DOHH2 (cell line): ENCODE results near the gene FRG1.
"Not testable (repeated sequence)": the region's sequence is repeated elsewhere in the genome, so short reads cannot be mapped to it uniquely, and the experiment has no call there.

Experiments
- H3F3A ChIP-seq: fragments of 200-600 bp; sonication (generic), shearing (Covaris generic); 2 replicates; pipeline ENCODE4 v1.6.0; 2016; ENCODE audit warnings: antibody characterized with exemption, mild to moderate bottlenecking; ENCODE audit not compliant: control insufficient read depth, insufficient read depth
- H3K27ac ChIP-seq: fragments of 200-600 bp; sonication (generic); 2 replicates; pipeline ENCODE4 v1.5.1; 2014; ENCODE audit warnings: low read depth, mild to moderate bottlenecking, low read length, moderate library complexity
- H3K27me3 ChIP-seq: fragments of 200-600 bp; sonication (generic); 2 replicates; pipeline ENCODE4 v1.6.1; 2014; ENCODE audit warnings: mild to moderate bottlenecking, low read length, mixed read lengths; ENCODE audit not compliant: control insufficient read depth
- H3K36me3 ChIP-seq: fragments of 200-600 bp; sonication (generic); 2 replicates; pipeline ENCODE4 v1.6.1; 2014; ENCODE audit warnings: mild to moderate bottlenecking, low read length, moderate library complexity, mixed read lengths; ENCODE audit not compliant: control insufficient read depth
- H3K4me1 ChIP-seq: fragments of 200-600 bp; sonication (generic); 2 replicates; pipeline ENCODE4 v1.6.1; 2014; ENCODE audit warnings: mild to moderate bottlenecking, low read length, mixed read lengths; ENCODE audit not compliant: control insufficient read depth
- H3K4me2 ChIP-seq: fragments of 200-600 bp; sonication (generic); 2 replicates; pipeline ENCODE4 v1.6.0; 2014; ENCODE audit warnings: mild to moderate bottlenecking, low read length, moderate library complexity
- H3K4me3 ChIP-seq: fragments of 200-600 bp; sonication (generic); 2 replicates; pipeline ENCODE4 v1.5.1; 2014; ENCODE audit warnings: mild to moderate bottlenecking, low read length, mixed read lengths
- H3K79me2 ChIP-seq: fragments of 200-600 bp; sonication (generic); 2 replicates; pipeline ENCODE4 v1.6.1; 2014; ENCODE audit warnings: mild to moderate bottlenecking, low read length, mixed read lengths; ENCODE audit not compliant: control insufficient read depth
- H3K9me2 ChIP-seq: fragments of 200-600 bp; sonication (generic); replicated peaks from 2 replicates; pipeline ENCODE4 v1.6.1; 2014; ENCODE audit warnings: mild to moderate bottlenecking, low read length, mixed read lengths; ENCODE audit not compliant: control insufficient read depth
- H3K9me3 ChIP-seq: fragments of 200-600 bp; sonication (generic); 2 replicates; pipeline ENCODE4 v1.6.1; 2014; ENCODE audit warnings: antibody characterized with exemption, low read length, mixed read lengths; ENCODE audit not compliant: control insufficient read depth, insufficient read depth
- H4K20me1 ChIP-seq: fragments of 200-600 bp; sonication (generic); 2 replicates; pipeline ENCODE4 v1.6.0; 2014; ENCODE audit warnings: low read depth, mild to moderate bottlenecking, antibody characterized with exemption, low read length, moderate library complexity; ENCODE audit not compliant: control insufficient read depth, insufficient read depth
- EZH2phosphoT487 ChIP-seq: fragments of 200-600 bp; sonication (generic); IDR thresholded peaks from 2 replicates; pipeline ENCODE4 v1.6.1; 2017; ENCODE audit warnings: borderline replicate concordance, mild to moderate bottlenecking, antibody characterized with exemption, low read length, moderate library complexity, mixed read lengths
- TF ChIP-seq, protein P1 (sequence below): fragments of 200-600 bp; sonication (generic); IDR thresholded peaks from one replicate; pipeline ENCODE4 v1.5.1; 2014; ENCODE audit warnings: antibody characterized with exemption, mild to moderate bottlenecking, low read depth, low read length; ENCODE audit not compliant: poor library complexity, severe bottlenecking

Gene FRG1

DNA sequence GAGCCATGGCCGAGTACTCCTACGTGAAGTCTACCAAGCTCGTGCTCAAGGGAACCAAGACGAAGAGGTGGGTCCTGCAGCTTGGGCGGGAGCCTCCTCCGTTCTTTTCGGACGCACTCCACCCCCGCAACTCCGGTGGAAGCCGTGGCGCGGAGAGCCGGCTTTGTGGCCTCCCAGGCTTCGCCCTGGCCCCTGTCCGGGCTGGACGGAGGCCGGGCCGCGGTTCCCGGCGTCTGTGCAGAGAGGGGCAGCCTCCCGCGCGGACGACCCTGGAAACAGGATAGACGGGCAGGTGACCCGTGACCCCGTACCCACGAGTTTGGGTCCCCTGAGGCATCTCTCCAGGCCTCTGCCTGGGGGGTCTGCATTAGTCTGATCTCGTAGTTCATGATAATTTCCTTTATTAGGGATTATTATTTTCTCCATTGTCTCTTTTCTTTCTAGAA lies 356 bp downstream of the FRG1 start:
- Histone ChIP-seq H3K27ac (peak overlapping the region; percentile 64), H3K36me3 (peaks cover 8% of the 10 kb centered on the region), H3K9me2 (no peaks in the 10 kb centered on the region), H3K4me2 (peak overlapping the region; percentile 97), H3K79me2 (peaks cover 54% of the 10 kb centered on the region), H4K20me1 (no peaks in the 10 kb centered on the region), H3F3A (no peaks in the 10 kb centered on the region), H3K4me1 (peaks cover 14% of the 10 kb centered on the region), H3K4me3 (peak overlapping the region; percentile 91), H3K9me3 (no peaks in the 10 kb centered on the region), H3K27me3 (no peaks in the 10 kb centered on the region)
- TF ChIP-seq, protein P1, sequence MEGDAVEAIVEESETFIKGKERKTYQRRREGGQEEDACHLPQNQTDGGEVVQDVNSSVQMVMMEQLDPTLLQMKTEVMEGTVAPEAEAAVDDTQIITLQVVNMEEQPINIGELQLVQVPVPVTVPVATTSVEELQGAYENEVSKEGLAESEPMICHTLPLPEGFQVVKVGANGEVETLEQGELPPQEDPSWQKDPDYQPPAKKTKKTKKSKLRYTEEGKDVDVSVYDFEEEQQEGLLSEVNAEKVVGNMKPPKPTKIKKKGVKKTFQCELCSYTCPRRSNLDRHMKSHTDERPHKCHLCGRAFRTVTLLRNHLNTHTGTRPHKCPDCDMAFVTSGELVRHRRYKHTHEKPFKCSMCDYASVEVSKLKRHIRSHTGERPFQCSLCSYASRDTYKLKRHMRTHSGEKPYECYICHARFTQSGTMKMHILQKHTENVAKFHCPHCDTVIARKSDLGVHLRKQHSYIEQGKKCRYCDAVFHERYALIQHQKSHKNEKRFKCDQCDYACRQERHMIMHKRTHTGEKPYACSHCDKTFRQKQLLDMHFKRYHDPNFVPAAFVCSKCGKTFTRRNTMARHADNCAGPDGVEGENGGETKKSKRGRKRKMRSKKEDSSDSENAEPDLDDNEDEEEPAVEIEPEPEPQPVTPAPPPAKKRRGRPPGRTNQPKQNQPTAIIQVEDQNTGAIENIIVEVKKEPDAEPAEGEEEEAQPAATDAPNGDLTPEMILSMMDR: no peak
- TF ChIP-seq EZH2phosphoT487: no peak

DNA sequence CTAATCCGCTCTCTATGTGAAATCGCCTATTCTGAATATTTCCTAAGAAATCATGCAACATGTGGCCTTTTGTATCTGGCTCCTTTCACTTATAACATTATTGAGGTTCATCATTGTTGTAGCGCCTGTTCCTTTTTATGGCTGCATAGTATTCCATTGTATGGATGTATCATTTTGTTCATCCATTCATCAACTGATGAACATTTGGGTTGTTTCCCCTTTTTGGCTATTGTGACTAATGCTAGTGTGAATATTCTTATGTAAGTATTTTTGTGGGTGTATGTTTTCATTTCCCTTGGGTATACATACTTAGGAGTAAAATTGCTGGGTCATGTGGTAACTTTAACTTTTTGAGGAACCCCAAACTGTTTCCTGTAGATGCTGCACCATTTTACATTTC lies 1.7 kb downstream of the FRG1 start:
- Histone ChIP-seq H3K79me2 (peaks cover 68% of the 10 kb centered on the region), H3K4me1 (peaks cover 14% of the 10 kb centered on the region), H3K4me2 (peak overlapping the region; percentile 22; the same call in 1 of the 2 replicates), H3K36me3 (peaks cover 12% of the 10 kb centered on the region), H3K4me3 (peak overlapping the region; percentile 91)
- H3K27ac ChIP-seq, H3K9me2 ChIP-seq, H3K27me3 ChIP-seq, H3K9me3 ChIP-seq, H3F3A ChIP-seq, H4K20me1 ChIP-seq: not testable (repeated sequence)

DNA sequence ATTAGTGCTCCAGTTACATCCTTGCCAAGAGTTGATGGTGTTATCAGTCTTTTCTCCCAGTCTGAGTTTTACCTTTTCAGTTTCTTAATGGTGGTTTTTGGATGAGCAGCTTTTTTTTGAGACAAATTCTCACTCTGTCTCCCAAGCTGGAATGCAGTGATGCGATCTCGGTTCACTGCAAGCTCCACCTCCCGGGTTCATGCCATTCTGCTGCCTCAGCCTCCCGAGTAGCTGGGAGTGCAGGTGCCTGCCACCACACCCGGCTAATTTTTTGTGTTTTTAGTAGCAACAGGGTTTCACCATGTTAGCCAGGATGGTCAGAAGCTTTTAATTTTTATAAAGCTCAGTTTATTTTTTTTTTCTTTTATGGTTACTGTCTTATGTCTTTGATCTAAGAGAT lies 3.4 kb downstream of the FRG1 start:
- Histone ChIP-seq H3K36me3 (peaks cover 18% of the 10 kb centered on the region), H3K4me1 (peaks cover 14% of the 10 kb centered on the region), H3K79me2 (peaks cover 84% of the 10 kb centered on the region)
- not testable (repeated sequence) for H3K27ac ChIP-seq, H3K9me3 ChIP-seq, H3K9me2 ChIP-seq, H3F3A ChIP-seq, H3K4me3 ChIP-seq, H3K4me2 ChIP-seq, H4K20me1 ChIP-seq, H3K27me3 ChIP-seq

DNA sequence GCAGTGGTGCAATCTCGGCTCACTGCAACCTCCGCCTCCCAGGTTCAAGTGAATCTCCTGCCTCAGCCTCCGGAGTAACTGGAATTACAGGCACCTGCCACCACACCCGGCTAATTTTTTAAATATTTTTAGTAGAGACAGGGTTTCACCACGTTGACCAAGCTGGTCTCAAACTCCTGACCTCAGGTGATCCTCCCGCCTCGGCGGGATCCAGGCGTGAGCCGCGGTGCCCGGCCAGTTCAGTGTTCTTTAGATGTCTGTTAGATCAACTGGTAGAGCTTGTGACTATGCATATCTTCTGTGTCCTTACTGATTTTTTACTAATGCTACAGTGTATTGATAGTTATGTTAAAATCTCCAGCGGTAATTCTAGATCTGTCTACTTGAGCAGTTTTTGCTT lies 6.2 kb downstream of the FRG1 start:
- not testable (repeated sequence) for H3K9me3 ChIP-seq, H3F3A ChIP-seq, H3K9me2 ChIP-seq, H4K20me1 ChIP-seq, H3K4me3 ChIP-seq, H3K4me2 ChIP-seq, H3K27me3 ChIP-seq, H3K27ac ChIP-seq, H3K4me1 ChIP-seq
- H3K36me3 ChIP-seq: peaks cover 18% of the 10 kb centered on the region
- H3K79me2 ChIP-seq: peaks cover 86% of the 10 kb centered on the region

DNA sequence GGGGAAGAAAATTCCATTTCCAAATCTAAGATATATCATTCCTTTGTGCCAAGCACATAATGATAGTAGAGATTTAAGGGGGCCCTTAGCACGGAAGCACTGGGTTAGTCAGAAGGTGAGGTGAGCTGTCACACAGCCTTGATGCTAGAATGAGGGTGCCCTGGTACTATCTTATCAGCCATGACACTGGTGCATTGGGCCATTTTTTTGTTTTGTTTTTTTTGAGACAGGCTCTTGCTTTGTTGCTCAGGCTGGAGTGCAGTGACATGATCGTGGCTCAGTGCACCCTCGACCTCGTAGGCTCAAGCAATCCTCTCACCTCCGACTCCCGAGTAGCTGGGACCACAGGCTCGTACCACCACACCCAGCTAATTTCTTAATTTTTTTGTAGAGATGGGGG lies 7.8 kb downstream of the FRG1 start:
- H3K79me2 ChIP-seq: peaks cover 70% of the 10 kb centered on the region
- not testable (repeated sequence) for H3K4me1 ChIP-seq, H3K4me3 ChIP-seq, H3K27ac ChIP-seq, H4K20me1 ChIP-seq, H3F3A ChIP-seq, H3K4me2 ChIP-seq, H3K9me3 ChIP-seq, H3K27me3 ChIP-seq, H3K9me2 ChIP-seq
- peaks cover 16% of the 10 kb centered on the region for H3K36me3 ChIP-seq

DNA sequence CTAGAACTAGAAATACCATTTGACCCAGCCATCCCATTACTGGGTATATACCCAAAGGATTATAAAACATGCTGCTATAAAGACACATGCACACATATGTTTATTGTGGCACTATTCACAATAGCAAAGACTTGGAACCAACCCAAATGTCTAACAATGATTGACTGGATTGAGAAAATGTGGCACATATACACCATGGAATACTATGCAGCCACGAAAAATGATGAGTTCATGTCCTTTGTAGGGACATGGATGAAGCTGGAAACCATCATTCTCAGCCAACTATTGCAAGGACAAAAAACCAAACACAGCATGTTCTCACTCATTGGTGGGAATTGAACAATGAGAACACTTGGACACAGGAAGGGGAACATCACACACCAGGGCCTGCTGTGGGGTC lies 28.6 kb downstream of the FRG1 start:
- not testable (repeated sequence) for H3K4me1 ChIP-seq, H3K79me2 ChIP-seq, H3K4me3 ChIP-seq, H3K36me3 ChIP-seq, H3K27ac ChIP-seq, H3F3A ChIP-seq, H3K9me2 ChIP-seq, H4K20me1 ChIP-seq, H3K9me3 ChIP-seq, H3K27me3 ChIP-seq, H3K4me2 ChIP-seq
